ENCODE results near the gene ALPI. TPM values are rescaled to one million over a fixed set of nuclear protein-coding genes. Genes with fewer than 3 reads are reported as not detected.
"Not testable (repeated sequence)": the region's sequence is repeated elsewhere in the genome, so short reads cannot be mapped to it uniquely, and the experiment has no call there.

ALPI gene
- polyA plus RNA-seq, 2 donors: not detected

GRCh38 chr2:232434563-232435374 is 21.2 kb upstream of the ALPI start:
- no peaks in the 10 kb centered on the region for H3K27me3 ChIP-seq (ENCODE audit: control insufficient read depth in 1 of 2, insufficient read depth in 2 of 2, low read length in 2 of 2)
- WGBS, 2 donors: 92 to 94% methylated on average over 11 to 12 of the region's 12 CpGs
- no peak overlapping the region for H3K27ac ChIP-seq (ENCODE audit: low read depth in 2 of 2, low read length in 1 of 2)
- H3K4me3 ChIP-seq (ENCODE audit: low read depth in 1 of 2, low read length in 2 of 2): no peak overlapping the region
- no peaks in the 10 kb centered on the region for H3K9me3 ChIP-seq (ENCODE audit: control insufficient read depth in 2 of 2, insufficient read depth in 1 of 2, low read depth in 1 of 2, low read length in 1 of 2)
- H3K36me3 ChIP-seq (ENCODE audit: control insufficient read depth in 2 of 2, insufficient read depth in 2 of 2, low read length in 1 of 2): no peaks in the 10 kb centered on the region
- H3K4me1 ChIP-seq (ENCODE audit: control insufficient read depth in 2 of 2, insufficient read depth in 2 of 2, low read length in 1 of 2): no peaks in the 10 kb centered on the region

- H3K4me3 ChIP-seq (ENCODE audit: low read depth in 1 of 2, low read length in 2 of 2): no peak overlapping the region
- 88 to 91% methylated on average over 4 of the region's 4 CpGs for WGBS, 2 donors
- H3K27me3 ChIP-seq (ENCODE audit: control insufficient read depth in 1 of 2, insufficient read depth in 2 of 2, low read length in 2 of 2): no peaks in the 10 kb centered on the region
- no peak overlapping the region for H3K27ac ChIP-seq (ENCODE audit: low read depth in 2 of 2, low read length in 1 of 2)
- H3K9me3 ChIP-seq (ENCODE audit: control insufficient read depth in 2 of 2, insufficient read depth in 1 of 2, low read depth in 1 of 2, low read length in 1 of 2): no peaks in the 10 kb centered on the region
- no peaks in the 10 kb centered on the region for H3K36me3 ChIP-seq (ENCODE audit: control insufficient read depth in 2 of 2, insufficient read depth in 2 of 2, low read length in 1 of 2)
- no peaks in the 10 kb centered on the region for H3K4me1 ChIP-seq (ENCODE audit: control insufficient read depth in 2 of 2, insufficient read depth in 2 of 2, low read length in 1 of 2)
Measured at GRCh38 chr2:232435375-232435648, 20.6 kb upstream of the ALPI start.

GRCh38 chr2:232435805-232436204 is 20.1 kb upstream of the ALPI start:
- 81 to 86% methylated on average over 7 of the region's 7 CpGs for WGBS, 2 donors
- no peaks in the 10 kb centered on the region for H3K36me3 ChIP-seq (ENCODE audit: control insufficient read depth in 2 of 2, insufficient read depth in 2 of 2, low read length in 1 of 2)
- no peaks in the 10 kb centered on the region for H3K27me3 ChIP-seq (ENCODE audit: control insufficient read depth in 1 of 2, insufficient read depth in 2 of 2, low read length in 2 of 2)
- no peaks in the 10 kb centered on the region for H3K4me1 ChIP-seq (ENCODE audit: control insufficient read depth in 2 of 2, insufficient read depth in 2 of 2, low read length in 1 of 2)
- no peak overlapping the region for H3K27ac ChIP-seq (ENCODE audit: low read depth in 2 of 2, low read length in 1 of 2)
- no peak overlapping the region for H3K4me3 ChIP-seq (ENCODE audit: low read depth in 1 of 2, low read length in 2 of 2)
- H3K9me3 ChIP-seq (ENCODE audit: control insufficient read depth in 2 of 2, insufficient read depth in 1 of 2, low read depth in 1 of 2, low read length in 1 of 2): no peaks in the 10 kb centered on the region

- Histone ChIP-seq H3K9me3 (ENCODE audit: control insufficient read depth in 2 of 2, insufficient read depth in 1 of 2, low read depth in 1 of 2, low read length in 1 of 2) (no peaks in the 10 kb centered on the region), H3K27me3 (ENCODE audit: control insufficient read depth in 1 of 2, insufficient read depth in 2 of 2, low read length in 2 of 2) (no peaks in the 10 kb centered on the region), H3K4me3 (ENCODE audit: low read depth in 1 of 2, low read length in 2 of 2) (no peak overlapping the region), H3K27ac (ENCODE audit: low read depth in 2 of 2, low read length in 1 of 2) (no peak overlapping the region), H3K36me3 (ENCODE audit: control insufficient read depth in 2 of 2, insufficient read depth in 2 of 2, low read length in 1 of 2) (no peaks in the 10 kb centered on the region), H3K4me1 (ENCODE audit: control insufficient read depth in 2 of 2, insufficient read depth in 2 of 2, low read length in 1 of 2) (no peaks in the 10 kb centered on the region)
- WGBS, 2 donors: 85 to 86% methylated on average over 15 of the region's 15 CpGs
Measured at GRCh38 chr2:232436381-232437194, 19.4 kb upstream of the ALPI start.

- H3K27ac ChIP-seq (ENCODE audit: low read depth in 2 of 2, low read length in 1 of 2): no peak overlapping the region
- no peaks in the 10 kb centered on the region for H3K27me3 ChIP-seq (ENCODE audit: control insufficient read depth in 1 of 2, insufficient read depth in 2 of 2, low read length in 2 of 2)
- H3K4me3 ChIP-seq (ENCODE audit: low read depth in 1 of 2, low read length in 2 of 2): no peak overlapping the region
- H3K9me3 ChIP-seq (ENCODE audit: control insufficient read depth in 2 of 2, insufficient read depth in 1 of 2, low read depth in 1 of 2, low read length in 1 of 2): no peaks in the 10 kb centered on the region
- 89 to 90% methylated on average over 12 of the region's 12 CpGs for WGBS, 2 donors
- H3K36me3 ChIP-seq (ENCODE audit: control insufficient read depth in 2 of 2, insufficient read depth in 2 of 2, low read length in 1 of 2): no peaks in the 10 kb centered on the region
- H3K4me1 ChIP-seq (ENCODE audit: control insufficient read depth in 2 of 2, insufficient read depth in 2 of 2, low read length in 1 of 2): no peaks in the 10 kb centered on the region
Measured at GRCh38 chr2:232437195-232437571, 18.8 kb upstream of the ALPI start.

- Histone ChIP-seq H3K36me3 (ENCODE audit: control insufficient read depth in 2 of 2, insufficient read depth in 2 of 2, low read length in 1 of 2) (no peaks in the 10 kb centered on the region), H3K9me3 (ENCODE audit: control insufficient read depth in 2 of 2, insufficient read depth in 1 of 2, low read depth in 1 of 2, low read length in 1 of 2) (no peaks in the 10 kb centered on the region), H3K4me3 (ENCODE audit: low read depth in 1 of 2, low read length in 2 of 2) (no peak overlapping the region), H3K4me1 (ENCODE audit: control insufficient read depth in 2 of 2, insufficient read depth in 2 of 2, low read length in 1 of 2) (no peaks in the 10 kb centered on the region), H3K27me3 (ENCODE audit: control insufficient read depth in 1 of 2, insufficient read depth in 2 of 2, low read length in 2 of 2) (no peaks in the 10 kb centered on the region), H3K27ac (ENCODE audit: low read depth in 2 of 2, low read length in 1 of 2) (no peak overlapping the region)
- 86 to 88% methylated on average over 12 of the region's 12 CpGs for WGBS, 2 donors
Measured at GRCh38 chr2:232438091-232438490, 17.9 kb upstream of the ALPI start.

- WGBS, 2 donors: 71 to 76% methylated on average over 20 of the region's 22 CpGs
- Histone ChIP-seq H3K36me3 (ENCODE audit: control insufficient read depth in 2 of 2, insufficient read depth in 2 of 2, low read length in 1 of 2) (no peaks in the 10 kb centered on the region), H3K27me3 (ENCODE audit: control insufficient read depth in 1 of 2, insufficient read depth in 2 of 2, low read length in 2 of 2) (no peaks in the 10 kb centered on the region), H3K4me1 (ENCODE audit: control insufficient read depth in 2 of 2, insufficient read depth in 2 of 2, low read length in 1 of 2) (no peaks in the 10 kb centered on the region), H3K4me3 (ENCODE audit: low read depth in 1 of 2, low read length in 2 of 2) (no peak overlapping the region), H3K9me3 (ENCODE audit: control insufficient read depth in 2 of 2, insufficient read depth in 1 of 2, low read depth in 1 of 2, low read length in 1 of 2) (no peaks in the 10 kb centered on the region), H3K27ac (ENCODE audit: low read depth in 2 of 2, low read length in 1 of 2) (no peak overlapping the region)
Measured at GRCh38 chr2:232438951-232439757, 16.8 kb upstream of the ALPI start.

- Histone ChIP-seq H3K4me1 (ENCODE audit: control insufficient read depth in 2 of 2, insufficient read depth in 2 of 2, low read length in 1 of 2) (no peaks in the 10 kb centered on the region), H3K27me3 (ENCODE audit: control insufficient read depth in 1 of 2, insufficient read depth in 2 of 2, low read length in 2 of 2) (no peaks in the 10 kb centered on the region), H3K9me3 (ENCODE audit: control insufficient read depth in 2 of 2, insufficient read depth in 1 of 2, low read depth in 1 of 2, low read length in 1 of 2) (no peaks in the 10 kb centered on the region), H3K27ac (ENCODE audit: low read depth in 2 of 2, low read length in 1 of 2) (no peak overlapping the region), H3K4me3 (ENCODE audit: low read depth in 1 of 2, low read length in 2 of 2) (no peak overlapping the region), H3K36me3 (ENCODE audit: control insufficient read depth in 2 of 2, insufficient read depth in 2 of 2, low read length in 1 of 2) (no peaks in the 10 kb centered on the region)
- WGBS, 2 donors: 28 to 56% methylated on average over 1 to 3 of the region's 5 CpGs
Measured at GRCh38 chr2:232439758-232440135, 16.2 kb upstream of the ALPI start.

- WGBS, 2 donors: 15% methylated on average over 13 to 14 of the region's 16 CpGs
- H3K4me1 ChIP-seq (ENCODE audit: control insufficient read depth in 2 of 2, insufficient read depth in 2 of 2, low read length in 1 of 2); H3K27ac ChIP-seq (ENCODE audit: low read depth in 2 of 2, low read length in 1 of 2); H3K36me3 ChIP-seq (ENCODE audit: control insufficient read depth in 2 of 2, insufficient read depth in 2 of 2, low read length in 1 of 2); H3K4me3 ChIP-seq (ENCODE audit: low read depth in 1 of 2, low read length in 2 of 2); H3K27me3 ChIP-seq (ENCODE audit: control insufficient read depth in 1 of 2, insufficient read depth in 2 of 2, low read length in 2 of 2); H3K9me3 ChIP-seq (ENCODE audit: control insufficient read depth in 2 of 2, insufficient read depth in 1 of 2, low read depth in 1 of 2, low read length in 1 of 2): not testable (repeated sequence)
Measured at GRCh38 chr2:232440220-232441018, 15.5 kb upstream of the ALPI start.
